Measurements from ENCODE around the gene IMMP2L. TPM values are rescaled to one million over a fixed set of nuclear protein-coding genes. Genes with fewer than 3 reads are reported as not detected.
A peak's percentile ranks its signal among the peaks of the same experiment; 100 is the strongest.

Gene IMMP2L
- total and polyA plus RNA-seq, 2 donors (not counting 3 experiments of a cell fraction or from before 2014, with no cell fraction given), result 9.9 to 11.8 TPM

- intact Hi-C loops (cut with micrococcal nuclease), result loop anchor here (1.0 kb wide), 1 partner anchor 820 kb away; no protein-coding TSS in a partner anchor
- TF ChIP-seq JUN (IDR thresholded peaks at IDR 0.05; ENCODE audit: borderline replicate concordance, insufficient read depth, insufficient read length, low read depth) (no peak), FOS (IDR thresholded peaks at IDR 0.05; ENCODE audit: borderline replicate concordance, insufficient read depth, low read length) (peak; percentile 81), POLR2A (IDR thresholded peaks at IDR 0.05; ENCODE audit: low read depth, low read length) (no peak), MYC (IDR thresholded peaks at IDR 0.05; ENCODE audit: low read depth, low read length) (no peak), GATA2 (IDR thresholded peaks at IDR 0.05; ENCODE audit: insufficient read depth, insufficient read length, low read depth, low read length) (no peak), POLR2AphosphoS5 (IDR thresholded peaks at IDR 0.05; ENCODE audit: insufficient read depth, low read depth, low read length) (peak; percentile 56), MAX (IDR thresholded peaks at IDR 0.05; ENCODE audit: insufficient read depth, insufficient read length) (no peak), EZH2 (IDR thresholded peaks at IDR 0.05; ENCODE audit: borderline replicate concordance, low read depth, low read length, severe bottlenecking) (no peak), CTCF (IDR thresholded peaks at IDR 0.05; ENCODE audit: extremely low read depth in 1 of 2, insufficient read depth in 1 of 2, low read depth in 1 of 2, low read length in 2 of 2) (no peak)
- no TSS peak for BruUV-seq (replicated peaks)
- Histone ChIP-seq H3K9ac (replicated peaks; ENCODE audit: extremely low read depth, insufficient read depth, low read length) (no peak overlapping the region), H3K36me3 (ENCODE audit: control insufficient read depth in 2 of 2, extremely low read depth in 1 of 2, insufficient read depth in 2 of 2, low read length in 2 of 2) (no peaks in the 10 kb centered on the region), H3K4me1 (ENCODE audit: control insufficient read depth, extremely low read depth, insufficient read depth, low read length) (peaks cover 20% of the 10 kb centered on the region), H3K27ac (ENCODE audit: insufficient read depth, low read depth, low read length) (peak overlapping the region; percentile 86), H3K4me2 (ENCODE audit: insufficient read depth, low read length) (peak overlapping the region; percentile 91), H3K27me3 (ENCODE audit: control insufficient read depth in 2 of 2, insufficient read depth in 2 of 2, low read length in 2 of 2) (no peaks in the 10 kb centered on the region), H3K4me3 (replicated peaks in 1 of 3; ENCODE audit: insufficient read depth in 1 of 3, low read depth in 1 of 3, low read length in 3 of 3) (no peak overlapping the region), H3K9me3 (replicated peaks; ENCODE audit: control insufficient read depth, insufficient read depth, low read length) (no peaks in the 10 kb centered on the region), H3K79me2 (ENCODE audit: control insufficient read depth, insufficient read depth, low read length) (no peaks in the 10 kb centered on the region), H3K9me1 (replicated peaks; ENCODE audit: control insufficient read depth, extremely low read depth, insufficient read depth, low read length) (no peaks in the 10 kb centered on the region), H4K20me1 (replicated peaks; ENCODE audit: control insufficient read depth, extremely low read depth, insufficient read depth, low read length) (no peaks in the 10 kb centered on the region), H2AFZ (ENCODE audit: low read depth, low read length) (peak overlapping the region; percentile 10)
- ChIA-PET CTCF (interaction anchor here (1.3 to 2.7 kb wide), 6 partner anchors 12 to 255 kb away, joined by 3 to 15 read pairs (median 4); no protein-coding TSS in a partner anchor), POLR2A (no interaction called here)
- DNase-seq (ENCODE audit: low read depth, low spot score) (peak; percentile 83), FAIRE-seq (peak; percentile 89)
- dilution Hi-C loops (cut with MboI; ENCODE audit: extremely low pct_ligation_motif_present, low sequenced_read_pairs), result no loop called here
These were observed 424.1 kb downstream of the IMMP2L start for GRCh38 chr7:111138193-111138569.
